Retinal pigment epithelial cell (primary cell): ENCODE data around the gene WDR90.
A peak's percentile ranks its signal among the peaks of the same experiment; 100 is the strongest.

Experiments used
- DNase-seq: peaks from one replicate; pipeline ENCODE4 v3.0.0-alpha.2; 2010; ENCODE audit warnings: low read depth
- H3K4me3 ChIP-seq: 2 replicates; pipeline ENCODE4 v1.5.1; 2011; ENCODE audit warnings: mild to moderate bottlenecking, low read length, control low read depth, moderate library complexity
- TF ChIP-seq, protein P1 (sequence below): conservative IDR thresholded peaks from 2 replicates; pipeline ENCODE4 v1.5.1; 2011; ENCODE audit warnings: low read depth, low read length, control low read depth, inconsistent platforms

The WDR90 gene

DNA sequence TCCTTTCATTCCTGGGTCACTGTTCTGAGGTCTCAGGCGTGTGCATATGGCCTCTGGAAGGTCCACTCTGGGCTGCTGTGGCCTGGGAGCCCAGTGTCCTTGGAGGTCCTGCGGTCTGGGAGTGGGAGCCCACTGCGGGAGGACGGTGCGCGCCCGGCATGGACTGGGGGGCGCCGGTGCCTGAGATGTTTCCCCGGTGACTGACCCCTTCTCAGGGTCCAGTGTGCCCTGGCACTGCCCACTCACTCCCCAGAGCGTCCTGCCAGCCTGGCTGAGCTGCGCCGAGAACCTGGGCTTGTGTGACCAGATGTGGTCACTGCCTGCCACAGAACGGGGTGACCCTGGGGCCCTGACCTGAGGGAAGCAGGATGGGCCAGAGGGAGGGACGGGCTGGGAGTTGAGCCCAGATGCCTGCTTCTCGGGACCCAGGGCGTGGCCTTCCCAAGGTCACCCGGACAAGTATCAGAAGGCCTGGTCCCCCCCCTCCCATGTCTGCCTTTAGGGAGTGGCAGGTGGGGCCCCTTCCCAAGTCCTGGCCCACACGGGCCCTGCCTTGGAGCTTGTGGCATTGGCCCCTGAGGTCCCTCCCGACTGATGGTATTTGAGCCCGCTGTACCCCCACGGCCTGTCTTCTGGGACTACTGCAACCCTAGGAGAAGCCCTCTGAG lies 25.2 kb downstream of the WDR90 start:
- H3K4me3 ChIP-seq: no peak overlapping the region
- TF ChIP-seq, protein P1, sequence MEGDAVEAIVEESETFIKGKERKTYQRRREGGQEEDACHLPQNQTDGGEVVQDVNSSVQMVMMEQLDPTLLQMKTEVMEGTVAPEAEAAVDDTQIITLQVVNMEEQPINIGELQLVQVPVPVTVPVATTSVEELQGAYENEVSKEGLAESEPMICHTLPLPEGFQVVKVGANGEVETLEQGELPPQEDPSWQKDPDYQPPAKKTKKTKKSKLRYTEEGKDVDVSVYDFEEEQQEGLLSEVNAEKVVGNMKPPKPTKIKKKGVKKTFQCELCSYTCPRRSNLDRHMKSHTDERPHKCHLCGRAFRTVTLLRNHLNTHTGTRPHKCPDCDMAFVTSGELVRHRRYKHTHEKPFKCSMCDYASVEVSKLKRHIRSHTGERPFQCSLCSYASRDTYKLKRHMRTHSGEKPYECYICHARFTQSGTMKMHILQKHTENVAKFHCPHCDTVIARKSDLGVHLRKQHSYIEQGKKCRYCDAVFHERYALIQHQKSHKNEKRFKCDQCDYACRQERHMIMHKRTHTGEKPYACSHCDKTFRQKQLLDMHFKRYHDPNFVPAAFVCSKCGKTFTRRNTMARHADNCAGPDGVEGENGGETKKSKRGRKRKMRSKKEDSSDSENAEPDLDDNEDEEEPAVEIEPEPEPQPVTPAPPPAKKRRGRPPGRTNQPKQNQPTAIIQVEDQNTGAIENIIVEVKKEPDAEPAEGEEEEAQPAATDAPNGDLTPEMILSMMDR: no peak
- no peak for DNase-seq

DNA sequence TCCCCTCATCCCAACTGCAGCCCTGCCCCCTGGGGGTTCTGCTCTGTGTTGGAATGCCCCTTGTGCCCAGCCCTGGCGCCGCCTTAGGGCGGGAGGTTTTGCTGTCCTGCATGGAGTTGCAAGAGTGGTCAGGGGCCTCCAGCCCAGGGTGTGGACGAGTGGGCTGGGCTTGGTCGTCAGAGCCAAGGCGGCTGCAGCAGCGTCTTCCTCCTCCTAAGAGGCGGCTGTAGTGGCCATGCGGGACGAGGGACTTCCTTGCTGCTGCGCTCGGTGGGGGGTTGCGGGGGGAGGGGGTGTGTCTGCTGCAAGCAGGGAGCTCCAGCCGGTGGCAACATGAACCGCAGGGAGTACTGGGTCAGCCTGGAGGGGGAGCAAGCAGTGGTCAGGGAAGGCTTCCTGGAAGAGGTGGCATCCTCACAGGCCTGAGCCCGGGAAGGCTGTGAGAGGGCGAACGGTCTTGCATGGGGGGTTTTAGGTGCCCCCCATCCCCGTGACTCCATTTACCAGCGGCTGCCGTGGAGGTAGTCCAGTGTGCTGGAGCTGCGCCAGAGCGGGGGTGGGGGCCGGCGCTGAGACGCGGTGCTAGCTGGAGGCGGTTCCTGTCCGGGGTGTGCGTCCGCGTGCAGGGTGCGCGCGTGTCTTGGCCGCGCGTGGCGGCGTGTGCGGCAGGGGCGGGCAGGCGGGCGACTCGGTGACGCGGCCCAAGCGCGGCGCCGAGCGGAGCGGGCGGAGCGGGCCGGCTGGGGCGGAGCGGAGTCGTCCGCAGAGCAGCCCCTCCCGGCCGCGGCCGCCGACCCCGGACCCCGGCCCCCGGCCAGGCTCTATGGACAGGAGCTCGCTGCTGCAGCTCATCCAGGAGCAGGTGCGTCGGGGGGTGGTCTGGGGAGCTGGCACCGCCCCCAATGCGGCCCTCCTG lies 26.1 kb downstream of the WDR90 start, which contains the start of gene RHBDL1:
Gene RHBDL1, plus strand, starts transcription at position 704 of the 916 bp plus-strand sequence. Its CDS starts 120 bp downstream, at position 824.
- peak within 1 kb of the TSS; percentile 46 for H3K4me3 ChIP-seq
- DNase-seq: no peak
- TF ChIP-seq, protein P1: no peak

DNA sequence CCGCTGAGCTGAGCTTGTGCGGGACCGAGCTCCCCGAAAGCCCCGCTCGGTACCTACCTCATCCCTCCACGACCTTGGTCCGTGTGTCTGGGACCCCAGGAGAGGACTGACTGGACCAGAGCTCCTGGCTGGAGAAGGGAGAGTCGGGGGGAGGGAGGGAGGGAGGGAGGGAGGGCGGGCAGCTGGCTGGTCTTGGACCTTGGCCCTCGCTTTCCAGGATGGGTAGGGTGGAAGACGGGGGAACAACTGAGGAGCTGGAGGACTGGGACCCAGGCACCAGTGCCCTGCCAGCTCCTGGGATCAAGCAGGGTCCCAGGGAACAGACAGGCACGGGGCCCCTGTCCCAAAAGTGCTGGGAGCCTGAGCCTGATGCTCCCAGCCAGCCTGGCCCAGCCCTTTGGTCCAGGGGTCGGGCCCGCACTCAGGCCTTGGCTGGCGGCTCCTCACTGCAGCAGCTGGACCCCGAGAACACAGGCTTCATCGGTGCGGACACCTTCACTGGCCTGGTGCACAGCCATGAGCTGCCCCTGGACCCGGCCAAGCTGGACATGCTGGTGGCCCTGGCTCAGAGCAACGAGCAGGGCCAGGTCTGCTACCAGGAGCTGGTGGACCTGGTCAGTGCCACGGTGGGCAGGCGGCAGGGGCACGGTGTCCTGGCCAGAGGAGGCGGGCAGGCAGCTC lies 26.9 kb downstream of the WDR90 start:
- peak overlapping the region; percentile 46 for H3K4me3 ChIP-seq
- no peak for DNase-seq
- TF ChIP-seq, protein P1: no peak

DNA sequence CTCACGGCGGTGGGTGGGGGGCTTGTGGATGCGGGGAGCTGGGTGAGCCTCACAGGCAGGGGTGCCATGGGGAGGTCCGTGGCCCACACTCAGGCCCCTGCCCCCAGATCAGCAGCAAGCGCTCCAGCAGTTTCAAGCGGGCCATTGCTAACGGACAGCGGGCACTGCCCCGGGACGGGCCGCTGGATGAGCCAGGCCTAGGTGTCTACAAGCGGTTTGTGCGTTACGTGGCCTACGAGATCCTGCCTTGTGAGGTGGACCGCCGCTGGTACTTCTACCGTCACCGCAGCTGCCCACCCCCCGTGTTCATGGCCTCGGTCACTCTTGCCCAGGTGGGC lies 27.4 kb downstream of the WDR90 start:
- H3K4me3 ChIP-seq: no peak overlapping the region
- DNase-seq: no peak
- TF ChIP-seq, protein P1: no peak

DNA sequence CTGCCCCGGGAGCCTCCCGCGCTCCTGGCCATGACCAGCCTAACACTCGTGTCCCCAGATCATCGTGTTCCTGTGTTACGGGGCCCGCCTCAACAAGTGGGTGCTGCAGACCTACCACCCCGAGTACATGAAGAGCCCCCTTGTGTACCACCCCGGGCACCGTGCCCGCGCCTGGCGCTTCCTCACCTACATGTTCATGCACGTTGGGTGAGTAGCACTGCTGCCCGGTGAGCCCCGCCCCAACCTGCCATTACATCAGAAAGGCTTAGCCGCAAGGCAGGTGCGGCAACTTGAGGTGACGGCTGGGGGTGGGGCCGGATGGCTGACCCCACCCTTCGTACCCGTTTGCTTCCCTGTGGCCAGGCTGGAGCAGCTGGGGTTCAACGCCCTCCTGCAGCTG lies 27.7 kb downstream of the WDR90 start:
- H3K4me3 ChIP-seq: no peak overlapping the region
- TF ChIP-seq, protein P1: no peak
- DNase-seq: no peak

DNA sequence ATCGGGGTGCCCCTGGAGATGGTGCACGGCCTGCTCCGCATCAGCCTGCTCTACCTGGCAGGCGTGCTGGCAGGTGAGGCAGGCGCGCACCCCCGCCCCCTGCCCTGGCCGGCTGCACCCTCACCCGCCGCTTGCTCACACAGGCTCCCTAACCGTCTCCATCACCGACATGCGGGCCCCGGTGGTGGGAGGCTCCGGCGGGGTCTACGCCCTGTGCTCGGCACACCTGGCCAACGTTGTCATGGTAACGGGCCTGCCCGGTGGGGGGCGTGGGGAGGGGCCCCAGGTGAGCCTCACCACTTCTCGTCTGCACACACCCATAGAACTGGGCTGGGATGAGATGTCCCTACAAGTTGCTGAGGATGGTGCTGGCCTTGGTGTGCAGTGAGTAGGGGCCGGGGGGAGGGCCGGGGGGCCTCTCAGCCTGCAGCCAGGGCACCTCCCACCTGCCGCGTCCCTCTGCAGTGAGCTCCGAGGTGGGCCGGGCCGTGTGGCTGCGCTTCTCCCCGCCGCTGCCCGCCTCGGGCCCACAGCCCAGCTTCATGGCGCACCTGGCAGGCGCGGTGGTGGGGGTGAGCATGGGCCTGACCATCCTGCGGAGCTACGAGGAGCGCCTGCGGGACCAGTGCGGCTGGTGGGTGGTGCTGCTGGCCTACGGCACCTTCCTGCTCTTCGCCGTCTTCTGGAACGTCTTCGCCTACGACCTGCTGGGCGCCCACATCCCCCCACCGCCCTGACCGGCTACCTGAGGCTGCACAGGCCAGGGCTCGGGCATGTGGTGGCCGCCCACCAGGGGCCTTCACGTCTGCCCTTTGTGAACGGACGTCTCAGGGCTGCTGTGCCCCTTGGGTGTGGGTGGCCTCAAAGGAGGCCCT lies 28.4 kb downstream of the WDR90 start:
- no peak for DNase-seq
- TF ChIP-seq, protein P1: no peak
- no peak overlapping the region for H3K4me3 ChIP-seq
